A172 (cell line): Measurements from ENCODE around the gene EMID1. TPM values are rescaled to one million over a fixed set of nuclear protein-coding genes. Genes with fewer than 3 reads are reported as not detected.

ENCODE experiments used
- DNase-seq: peaks from one replicate; pipeline ENCODE4 v3.0.0-alpha.2; 2015; ENCODE audit warnings: low spot score
- total RNA-seq: library from RNA; depleted of rRNA; stranded (reverse); fragments of >200 nt; shearing (Covaris generic); gene quantifications from 2 replicates; pipeline ENCODE4 v1.2.3, GENCODE V29; 2014; rRNA removed

EMID1 gene
- 0.24 TPM in 1 of 2 replicates, not detected in the other for total RNA-seq

DNA sequence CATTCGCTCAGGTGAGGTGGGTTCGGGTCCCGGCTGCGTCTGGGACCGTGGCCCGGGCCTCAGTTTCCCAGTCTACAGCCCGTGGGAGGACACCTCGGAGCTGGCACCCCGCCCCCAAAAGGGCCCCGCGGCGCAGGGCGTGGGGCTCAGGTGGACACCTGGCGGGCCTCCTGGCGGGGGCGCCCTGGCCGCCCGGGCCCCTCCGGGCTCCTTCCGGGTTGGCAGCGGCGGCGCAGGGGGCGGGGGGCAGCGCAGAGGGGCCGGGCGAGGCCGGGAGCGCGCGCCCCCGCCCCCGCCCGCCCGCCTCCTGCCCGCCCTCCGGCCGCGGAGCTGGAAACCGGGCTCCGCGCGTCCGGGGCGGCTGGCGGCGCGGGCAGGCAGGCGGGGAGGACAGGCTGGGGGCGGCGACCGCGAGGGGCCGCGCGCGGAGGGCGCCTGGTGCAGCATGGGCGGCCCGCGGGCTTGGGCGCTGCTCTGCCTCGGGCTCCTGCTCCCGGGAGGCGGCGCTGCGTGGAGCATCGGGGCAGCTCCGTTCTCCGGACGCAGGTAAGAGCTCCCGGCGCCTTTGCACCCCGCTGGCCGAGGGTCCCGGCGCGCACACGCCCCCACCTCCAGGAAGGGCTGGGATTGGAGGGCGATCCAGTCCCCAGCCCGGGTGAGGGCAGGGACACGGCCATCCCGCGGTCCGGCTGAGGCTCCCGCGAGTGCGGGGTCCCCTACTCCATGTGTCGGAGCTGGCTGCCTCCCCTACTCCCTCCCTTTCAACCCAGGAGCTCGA is at the start of gene EMID1:
TSS of gene EMID1 (plus strand) at position 303 of the 778 bp plus-strand sequence. CDS start at position 446, 143 bp downstream.
- DNase-seq: no peak

- no peak for DNase-seq
These were observed 49.7 kb upstream of the EMID1 start for GRCh38 chr22:29155966-29156365.

GRCh38 chr22:29156507-29156906 is 49.2 kb upstream of the EMID1 start:
- DNase-seq: no peak

- DNase-seq: no peak
These were observed 47.7 kb upstream of the EMID1 start for GRCh38 chr22:29157759-29158535.

DNA sequence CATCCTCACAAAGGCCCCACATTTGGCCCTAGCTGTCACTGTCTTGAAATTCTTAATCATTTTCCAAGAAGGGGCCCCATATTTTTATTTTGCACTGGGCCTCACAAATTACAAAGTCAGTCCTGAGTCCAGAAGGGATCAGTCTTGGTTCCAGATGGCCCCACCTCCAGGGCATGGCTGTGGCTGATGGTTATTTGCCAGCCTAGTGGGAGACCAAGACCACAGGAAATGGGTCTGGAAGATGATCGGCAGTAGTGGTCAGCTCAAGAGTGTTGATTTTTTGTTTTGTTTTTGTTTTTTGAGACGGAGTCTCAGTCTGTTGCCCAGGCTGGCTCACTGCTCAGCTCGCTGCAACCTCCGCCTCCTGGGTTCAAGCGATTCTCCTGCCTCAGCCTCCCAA is 47.1 kb upstream of the EMID1 start:
- no peak for DNase-seq

DNA sequence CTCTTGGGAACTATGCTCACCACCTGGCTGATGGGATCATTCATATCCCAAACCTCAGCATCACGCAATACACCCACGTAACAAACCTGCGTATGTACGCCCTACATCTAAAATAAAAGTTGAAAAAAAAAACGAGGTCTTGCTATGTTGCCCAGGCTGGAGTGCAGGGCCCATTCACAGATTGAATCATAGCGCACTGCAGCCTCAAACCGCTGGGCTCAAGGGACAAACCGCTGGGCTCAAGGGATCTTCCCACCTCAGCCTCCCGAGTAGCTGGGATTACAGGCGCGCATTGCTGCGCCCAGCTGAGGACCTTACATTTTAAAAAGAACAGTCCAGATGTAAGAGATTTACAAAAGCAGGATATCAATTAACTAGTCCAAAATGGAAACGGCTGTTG is 41.9 kb upstream of the EMID1 start:
- DNase-seq: no peak

DNA sequence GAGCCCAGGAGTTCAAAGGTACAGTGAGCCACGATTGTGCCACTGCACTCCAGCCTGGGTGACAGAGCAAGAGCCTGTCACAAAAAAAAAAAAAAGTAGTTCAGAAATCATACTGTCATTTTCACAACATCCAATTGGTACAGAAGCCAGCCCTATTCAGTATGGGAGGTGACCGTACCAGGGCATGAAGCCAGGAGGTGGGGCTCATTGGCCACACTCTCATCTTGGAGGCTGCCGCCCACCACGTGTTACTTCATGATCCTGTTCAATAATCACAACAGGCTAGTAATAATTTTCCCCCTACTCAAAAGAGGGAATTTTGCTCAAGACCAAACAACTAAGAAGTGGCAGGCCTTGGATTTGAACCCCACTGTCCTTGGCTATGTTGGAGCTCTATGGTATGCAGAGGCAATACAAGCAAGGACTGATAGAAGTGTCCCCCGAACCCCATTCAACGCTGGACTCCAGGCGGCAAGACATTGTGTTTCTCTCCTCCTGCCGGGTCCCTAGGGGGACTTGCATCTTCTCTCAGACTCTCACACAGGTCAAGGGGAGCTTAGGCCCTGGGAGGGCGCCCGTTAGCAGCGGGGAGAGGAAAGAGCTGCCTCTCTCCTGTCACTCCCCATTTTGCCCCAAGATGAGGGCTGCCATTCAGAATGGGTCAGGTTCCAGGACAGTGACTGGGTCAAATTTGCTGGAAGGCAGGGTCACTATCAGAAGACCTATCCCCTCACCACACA is 40.2 kb upstream of the EMID1 start:
- no peak for DNase-seq

DNA sequence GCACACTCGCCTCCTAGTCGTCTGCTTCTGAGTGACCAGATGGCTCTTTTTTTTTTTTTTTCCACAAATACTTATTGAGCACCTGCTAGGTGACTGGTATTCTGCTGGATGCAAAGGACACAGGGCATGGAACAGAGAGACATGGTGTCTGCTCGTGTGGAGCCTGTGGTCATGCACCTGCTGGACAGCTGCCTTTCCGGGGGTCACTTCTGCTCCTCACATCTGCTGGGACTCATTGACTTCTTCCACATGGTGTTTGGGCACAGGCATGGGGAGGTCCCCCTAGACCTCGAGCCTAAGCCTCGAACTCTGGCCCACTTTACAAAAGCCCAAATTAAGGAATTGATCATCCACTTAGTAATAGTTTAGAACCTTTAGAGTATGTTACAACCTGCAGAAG is 39.5 kb upstream of the EMID1 start:
- DNase-seq: no peak

DNA sequence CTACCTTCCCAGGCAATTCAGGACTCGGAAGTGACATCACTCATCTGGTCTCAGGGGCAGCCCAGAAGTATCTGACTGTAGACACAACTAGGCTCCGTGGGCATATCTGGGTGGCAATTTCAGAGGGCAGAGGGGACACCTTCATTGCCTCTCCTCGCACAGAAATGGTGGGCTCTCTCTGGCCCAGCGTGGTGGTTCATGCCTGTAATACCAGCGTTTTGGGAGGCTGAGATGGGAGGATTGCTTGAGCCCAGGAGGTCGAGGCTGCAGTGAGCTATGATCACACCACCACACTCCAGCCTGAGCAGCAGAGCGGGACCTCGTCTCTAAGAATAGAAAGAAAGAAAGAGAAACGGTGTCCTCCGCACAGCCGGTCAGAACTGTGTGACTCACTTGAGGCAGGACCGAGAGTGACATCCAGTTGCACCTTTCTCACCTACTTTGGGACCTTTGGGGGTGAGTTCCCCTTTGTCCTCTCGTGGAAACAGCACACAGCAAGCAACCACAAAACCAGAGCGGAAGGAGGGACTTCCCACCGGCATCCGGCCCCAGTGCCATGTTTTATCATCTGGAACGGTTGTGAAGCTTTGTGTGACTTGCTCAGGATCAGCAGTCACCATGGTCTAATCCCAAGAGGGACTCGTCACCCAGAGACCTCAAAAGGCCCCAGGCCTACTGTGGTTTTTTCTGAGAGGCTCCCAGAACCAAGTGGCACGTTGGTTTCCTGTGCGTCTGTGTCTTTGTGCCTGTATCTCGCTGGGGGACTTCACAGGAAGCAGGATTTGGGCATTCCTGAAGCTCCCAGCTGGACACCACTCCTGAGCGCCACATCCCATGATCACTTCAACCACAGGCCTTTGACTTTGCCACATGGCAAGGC is 38.4 kb upstream of the EMID1 start:
- no peak for DNase-seq

- DNase-seq: no peak
These were observed 34.0 kb upstream of the EMID1 start for GRCh38 chr22:29171721-29172120.

GRCh38 chr22:29172216-29172615 is 33.5 kb upstream of the EMID1 start:
- no peak for DNase-seq

DNA sequence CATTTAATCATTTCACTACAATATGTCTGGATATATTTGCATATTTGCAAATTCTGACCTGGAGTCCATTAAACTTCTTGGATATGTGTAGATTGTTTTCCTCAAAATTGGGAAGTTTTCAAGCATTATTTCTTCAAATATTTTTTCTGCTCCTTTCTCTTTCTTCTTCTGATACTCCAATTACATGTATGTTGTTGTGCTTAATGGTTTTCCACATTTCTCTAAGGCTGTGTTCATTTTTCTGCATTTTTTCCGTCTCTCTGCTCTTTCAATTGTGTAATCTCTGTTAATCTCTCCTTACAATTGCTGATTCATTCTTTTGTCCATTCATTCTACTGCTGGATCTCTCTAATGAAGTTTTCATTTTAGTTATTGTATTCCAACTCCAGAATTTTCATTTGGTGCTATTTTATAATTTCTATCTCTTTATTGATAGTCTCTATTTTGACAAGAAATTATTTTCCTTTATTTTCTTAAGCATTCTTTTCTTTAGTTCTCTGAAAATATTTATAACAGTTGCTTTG is 30.3 kb upstream of the EMID1 start:
- no peak for DNase-seq

GRCh38 chr22:29183971-29184848 is 21.5 kb upstream of the EMID1 start:
- DNase-seq: no peak

- no peak for DNase-seq
These were observed 20.7 kb upstream of the EMID1 start for GRCh38 chr22:29184849-29185490.

- DNase-seq: no peak
These were observed 19.4 kb upstream of the EMID1 start for GRCh38 chr22:29186302-29186701.

GRCh38 chr22:29187831-29188230 is 17.9 kb upstream of the EMID1 start:
- no peak for DNase-seq

GRCh38 chr22:29190051-29190450 is 15.6 kb upstream of the EMID1 start:
- DNase-seq: no peak

- no peak for DNase-seq
These were observed 14.8 kb upstream of the EMID1 start for GRCh38 chr22:29190918-29191317.

DNA sequence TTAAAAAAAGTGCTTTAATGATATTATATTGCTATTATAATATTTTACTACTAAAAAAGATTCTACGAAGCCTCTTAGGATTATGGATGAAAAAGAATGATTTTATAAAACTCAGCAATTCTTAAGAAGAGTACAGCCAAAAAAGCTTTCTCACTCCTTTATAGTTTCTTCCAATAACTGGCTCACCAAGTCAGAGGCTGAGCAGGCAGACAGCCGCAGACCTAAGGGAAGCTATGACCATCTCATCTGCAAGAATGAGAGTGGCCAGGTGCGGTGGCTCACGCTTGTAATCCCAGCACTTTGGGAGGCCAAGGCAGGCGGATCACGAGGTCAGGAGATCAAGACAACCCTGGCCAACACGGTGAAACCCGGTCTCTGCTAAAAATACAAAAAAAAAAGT is 12.7 kb upstream of the EMID1 start:
- DNase-seq: no peak

DNA sequence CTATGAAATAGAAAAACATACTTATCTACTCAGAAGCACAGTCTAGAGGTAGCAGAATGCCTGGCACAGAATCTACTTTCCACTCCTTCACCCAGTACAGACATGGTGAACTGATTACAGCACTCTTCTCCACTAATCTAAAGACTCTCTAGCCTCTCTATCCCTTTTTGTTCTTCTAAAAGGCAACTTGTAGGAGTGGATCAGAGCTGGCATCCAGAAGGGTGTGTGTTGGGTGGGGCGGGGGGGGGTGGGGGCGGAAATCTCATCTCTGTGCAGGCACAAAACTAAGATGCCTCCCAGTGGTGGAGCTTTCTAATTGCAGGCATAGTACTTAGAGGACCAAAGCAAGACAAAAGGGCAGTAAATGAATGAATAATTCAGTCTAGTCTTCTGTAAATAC is 11.5 kb upstream of the EMID1 start:
- no peak for DNase-seq
